ENCODE data around the gene ARL5B. TPM values are rescaled to one million over a fixed set of nuclear protein-coding genes. Genes with fewer than 3 reads are reported as not detected.
A peak's percentile ranks its signal among the peaks of the same experiment; 100 is the strongest.

ARL5B gene
- polyA plus RNA-seq, 1 donor (not counting 4 experiments of a cell fraction or from before 2014, with no cell fraction given): 10.4 TPM

DNA sequence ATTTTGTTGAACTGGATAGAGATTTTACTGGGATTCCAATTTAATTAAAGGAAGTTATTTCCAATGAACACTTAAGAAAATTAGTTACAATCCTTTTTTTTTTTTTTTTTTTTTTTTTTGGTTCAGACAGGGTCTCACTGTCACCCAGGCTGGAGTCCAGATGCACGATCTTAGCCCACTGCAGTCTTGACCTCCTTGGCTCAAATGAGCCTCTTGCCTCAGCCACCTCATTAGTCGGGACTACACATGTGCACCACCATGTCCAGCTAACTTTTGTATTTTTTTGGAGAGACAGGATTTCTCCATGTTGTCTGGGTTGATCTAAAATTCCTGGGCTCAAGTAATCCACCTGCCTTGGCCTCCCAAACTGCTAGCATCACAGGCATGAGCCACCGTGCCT is 2.5 kb upstream of the ARL5B start:
- no peak for FAIRE-seq
- H3K9me3 ChIP-seq (ENCODE audit: control insufficient read depth, low read depth, low read length): no peaks in the 10 kb centered on the region
- dilution Hi-C loops (cut with MboI; ENCODE audit: extremely low pct_ligation_motif_present, low sequenced_read_pairs): no loop called here
- H3K4me1 ChIP-seq (ENCODE audit: control insufficient read depth, extremely low read depth, insufficient read depth, low read length): peaks cover 16% of the 10 kb centered on the region
- H3K79me2 ChIP-seq (ENCODE audit: control insufficient read depth, insufficient read depth, low read length): peaks cover 26% of the 10 kb centered on the region
- H3K4me2 ChIP-seq (ENCODE audit: control insufficient read depth, extremely low read depth, insufficient read depth, low read depth, low read length): no peak overlapping the region
- no peaks in the 10 kb centered on the region for H3K27me3 ChIP-seq (ENCODE audit: control insufficient read depth, extremely low read depth, insufficient read depth, low read length)
- TF ChIP-seq, protein P1, sequence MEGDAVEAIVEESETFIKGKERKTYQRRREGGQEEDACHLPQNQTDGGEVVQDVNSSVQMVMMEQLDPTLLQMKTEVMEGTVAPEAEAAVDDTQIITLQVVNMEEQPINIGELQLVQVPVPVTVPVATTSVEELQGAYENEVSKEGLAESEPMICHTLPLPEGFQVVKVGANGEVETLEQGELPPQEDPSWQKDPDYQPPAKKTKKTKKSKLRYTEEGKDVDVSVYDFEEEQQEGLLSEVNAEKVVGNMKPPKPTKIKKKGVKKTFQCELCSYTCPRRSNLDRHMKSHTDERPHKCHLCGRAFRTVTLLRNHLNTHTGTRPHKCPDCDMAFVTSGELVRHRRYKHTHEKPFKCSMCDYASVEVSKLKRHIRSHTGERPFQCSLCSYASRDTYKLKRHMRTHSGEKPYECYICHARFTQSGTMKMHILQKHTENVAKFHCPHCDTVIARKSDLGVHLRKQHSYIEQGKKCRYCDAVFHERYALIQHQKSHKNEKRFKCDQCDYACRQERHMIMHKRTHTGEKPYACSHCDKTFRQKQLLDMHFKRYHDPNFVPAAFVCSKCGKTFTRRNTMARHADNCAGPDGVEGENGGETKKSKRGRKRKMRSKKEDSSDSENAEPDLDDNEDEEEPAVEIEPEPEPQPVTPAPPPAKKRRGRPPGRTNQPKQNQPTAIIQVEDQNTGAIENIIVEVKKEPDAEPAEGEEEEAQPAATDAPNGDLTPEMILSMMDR (optimal IDR thresholded peaks at IDR 0.05 in 1 of 3, IDR thresholded peaks at IDR 0.05 in 1 of 3, conservative IDR thresholded peaks at IDR 0.05 in 1 of 3; ENCODE audit: extremely low read depth in 1 of 3, insufficient read depth in 2 of 3, low read length in 3 of 3): no peak
- TF ChIP-seq EZH2 (IDR thresholded peaks at IDR 0.05; ENCODE audit: low read length): no peak
- H3K36me3 ChIP-seq (ENCODE audit: control insufficient read depth in 2 of 2, extremely low read depth in 1 of 2, insufficient read depth in 2 of 2, low read length in 2 of 2): no peaks in the 10 kb centered on the region
- no peaks in the 10 kb centered on the region for H4K20me1 ChIP-seq (ENCODE audit: control insufficient read depth, extremely low read depth, insufficient read depth, low read length)
- no peaks in the 10 kb centered on the region for H3K9me1 ChIP-seq (ENCODE audit: control insufficient read depth, extremely low read depth, insufficient read depth, low read length)
- DNase-seq (ENCODE audit: low read depth, low spot score): no peak
- H3K4me3 ChIP-seq (ENCODE audit: control insufficient read depth in 2 of 3, extremely low read depth in 1 of 3, insufficient read depth in 2 of 3, low read depth in 1 of 3, low read length in 3 of 3): no peak overlapping the region
- H3K27ac ChIP-seq (ENCODE audit: control insufficient read depth, insufficient read depth, low read length): no peak overlapping the region
- no peak overlapping the region for H3K9ac ChIP-seq (ENCODE audit: control insufficient read depth, extremely low read depth, insufficient read depth, low read length)
- no peak overlapping the region for H2AFZ ChIP-seq (ENCODE audit: control insufficient read depth, low read length)

DNA sequence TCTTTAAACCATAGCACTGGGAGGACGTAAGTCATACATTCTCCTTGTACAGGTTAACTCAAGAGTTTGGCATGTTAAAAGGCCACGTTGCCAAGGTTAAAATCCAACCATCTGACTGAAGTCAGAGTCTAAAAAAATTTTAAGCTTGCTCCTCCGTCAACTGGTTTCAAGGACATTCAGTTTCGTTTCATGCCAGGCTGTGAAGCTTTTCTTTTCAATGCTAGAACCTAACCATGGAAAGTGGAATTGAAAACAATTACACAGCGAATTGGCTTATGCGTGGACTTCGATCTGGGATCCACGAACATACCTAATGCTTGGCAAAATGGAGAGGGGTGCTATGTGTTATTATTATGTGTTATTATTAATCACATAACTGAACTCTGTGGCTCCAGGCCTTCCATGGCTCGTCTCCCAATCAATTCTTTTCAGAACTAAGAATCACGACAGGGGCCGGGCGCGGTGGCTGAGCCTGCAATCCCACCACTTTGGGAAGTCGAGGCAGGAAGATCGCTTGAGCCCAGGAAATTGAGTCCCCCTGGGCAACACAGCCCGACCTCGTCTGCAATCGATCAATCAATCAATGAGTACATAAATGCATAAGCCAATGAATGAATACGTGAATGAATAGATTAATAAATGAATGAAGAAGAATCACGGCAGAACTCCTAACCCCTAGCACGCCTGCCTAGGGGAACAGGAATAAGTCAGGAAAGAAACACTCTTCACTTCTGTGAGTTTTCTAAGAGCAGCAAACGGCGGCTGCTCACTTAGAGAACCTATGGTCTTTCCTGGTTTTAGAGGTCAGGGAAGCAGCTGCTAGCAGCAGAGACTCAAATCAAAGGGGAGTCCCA is 733 bp upstream of the ARL5B start:
- H3K9ac ChIP-seq (ENCODE audit: control insufficient read depth, extremely low read depth, insufficient read depth, low read length): peak overlapping the region; percentile 99
- peaks cover 16% of the 10 kb centered on the region for H3K4me1 ChIP-seq (ENCODE audit: control insufficient read depth, extremely low read depth, insufficient read depth, low read length)
- H3K27ac ChIP-seq (ENCODE audit: control insufficient read depth, insufficient read depth, low read length): peak overlapping the region; percentile 90
- dilution Hi-C loops (cut with MboI; ENCODE audit: extremely low pct_ligation_motif_present, low sequenced_read_pairs): no loop called here
- no peak for TF ChIP-seq EZH2 (IDR thresholded peaks at IDR 0.05; ENCODE audit: low read length)
- TF ChIP-seq, protein P1 (optimal IDR thresholded peaks at IDR 0.05 in 1 of 3, IDR thresholded peaks at IDR 0.05 in 1 of 3, conservative IDR thresholded peaks at IDR 0.05 in 1 of 3; ENCODE audit: extremely low read depth in 1 of 3, insufficient read depth in 2 of 3, low read length in 3 of 3): no peak
- no peaks in the 10 kb centered on the region for H3K27me3 ChIP-seq (ENCODE audit: control insufficient read depth, extremely low read depth, insufficient read depth, low read length)
- peaks cover 0 to 6% of the 10 kb centered on the region in 2 experiments for H3K36me3 ChIP-seq (ENCODE audit: control insufficient read depth in 2 of 2, extremely low read depth in 1 of 2, insufficient read depth in 2 of 2, low read length in 2 of 2)
- H2AFZ ChIP-seq (ENCODE audit: control insufficient read depth, low read length): peak overlapping the region; percentile 82
- H4K20me1 ChIP-seq (ENCODE audit: control insufficient read depth, extremely low read depth, insufficient read depth, low read length): no peaks in the 10 kb centered on the region
- FAIRE-seq: no peak
- no peaks in the 10 kb centered on the region for H3K9me1 ChIP-seq (ENCODE audit: control insufficient read depth, extremely low read depth, insufficient read depth, low read length)
- H3K4me2 ChIP-seq (ENCODE audit: control insufficient read depth, extremely low read depth, insufficient read depth, low read depth, low read length): peak overlapping the region; percentile 97
- H3K9me3 ChIP-seq (ENCODE audit: control insufficient read depth, low read depth, low read length): no peaks in the 10 kb centered on the region
- peaks cover 43% of the 10 kb centered on the region for H3K79me2 ChIP-seq (ENCODE audit: control insufficient read depth, insufficient read depth, low read length)
- DNase-seq (ENCODE audit: low read depth, low spot score): no peak
- H3K4me3 ChIP-seq (ENCODE audit: control insufficient read depth in 2 of 3, extremely low read depth in 1 of 3, insufficient read depth in 2 of 3, low read depth in 1 of 3, low read length in 3 of 3): peak overlapping the region; percentile 60 to 81 (median 61)
